Measurements from ENCODE around the gene GALR2.

DNA sequence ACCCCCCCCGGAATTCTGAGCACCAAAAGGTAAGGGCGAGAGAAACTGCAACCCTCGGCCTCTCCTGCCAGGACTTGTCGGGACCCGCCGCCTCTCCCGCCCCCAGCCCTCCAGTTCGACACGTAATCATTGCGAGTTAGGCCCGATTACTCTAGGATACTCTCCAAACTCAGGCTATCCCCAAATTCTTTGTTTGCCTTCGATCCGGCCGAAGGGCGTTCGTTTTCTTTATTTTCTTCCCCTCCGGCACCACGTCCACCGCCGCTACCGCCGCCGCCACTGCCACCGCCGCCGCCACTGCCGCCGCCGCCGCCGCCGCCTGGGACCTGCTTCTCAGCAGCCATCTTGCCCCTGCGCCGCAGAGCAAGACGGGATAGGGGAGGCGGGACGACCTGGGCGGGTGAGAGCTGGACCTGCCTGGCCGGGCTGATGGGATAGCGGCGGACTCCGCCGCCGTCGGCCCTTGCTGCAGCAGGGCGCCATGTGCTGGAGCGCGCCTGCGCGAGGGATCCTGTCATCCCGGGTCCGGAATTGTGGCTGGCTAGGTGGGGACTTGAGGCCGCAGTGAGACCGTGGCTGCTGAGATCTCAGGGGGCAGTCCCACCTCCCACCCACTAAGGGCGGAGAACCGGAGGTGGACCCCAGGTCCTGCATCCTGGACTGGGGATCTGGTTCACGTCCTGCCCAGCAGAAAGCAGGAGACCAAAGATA, 2.3 kb upstream of the GALR2 start, which contains the start of gene SRP68:
- no peak for TF ChIP-seq EZH2phosphoT487 (IDR thresholded peaks at IDR 0.05; ENCODE audit: insufficient read depth, low read depth)
- no peak for TF ChIP-seq EZH2 (IDR thresholded peaks at IDR 0.05; ENCODE audit: insufficient read depth, poor library complexity, severe bottlenecking)
